IMR-90 (cell line): Measurements from ENCODE around the gene TECTB.

Experiments used
- BHLHE40 ChIP-seq: fragments of 150-350 bp; IDR thresholded peaks from 2 replicates; pipeline ENCODE4 v1.6.1; 2016; ENCODE audit warnings: mild to moderate bottlenecking, low read depth, low read length
- CEBPB ChIP-seq: IDR thresholded peaks from 2 replicates; pipeline ENCODE4 v1.6.1; 2012; ENCODE audit warnings: low read depth, low read length, improper control_type of control experiment
- CHD1 ChIP-seq: IDR thresholded peaks from 2 replicates; pipeline ENCODE4 v1.6.1; 2012; ENCODE audit warnings: low read depth, low read length, improper control_type of control experiment
- MAFK ChIP-seq: IDR thresholded peaks from 2 replicates; pipeline ENCODE4 v1.6.1; 2012; ENCODE audit warnings: low read depth, low read length, improper control_type of control experiment
- MAZ ChIP-seq: IDR thresholded peaks from 2 replicates; pipeline ENCODE4 v1.6.1; 2012; ENCODE audit warnings: low read depth, mild to moderate bottlenecking, low read length, improper control_type of control experiment, moderate library complexity, borderline replicate concordance
- POLR2A ChIP-seq: IDR thresholded peaks from 2 replicates; pipeline ENCODE4 v1.6.1; 2012; ENCODE audit warnings: mild to moderate bottlenecking, low read depth, low read length
- RAD21 ChIP-seq: IDR thresholded peaks from 2 replicates; pipeline ENCODE4 v1.6.1; 2012; ENCODE audit warnings: low read length, improper control_type of control experiment
- RCOR1 ChIP-seq: IDR thresholded peaks from 2 replicates; pipeline ENCODE4 v1.6.1; 2012; ENCODE audit warnings: mild to moderate bottlenecking, low read length, improper control_type of control experiment; ENCODE audit not compliant: insufficient replicate concordance
- RFX5 ChIP-seq: IDR thresholded peaks from 2 replicates; pipeline ENCODE4 v1.8.0; 2012; ENCODE audit warnings: low read depth, mild to moderate bottlenecking, low read length, moderate library complexity
- USF2 ChIP-seq: fragments of 150-350 bp; IDR thresholded peaks from 2 replicates; pipeline ENCODE4 v1.6.1; 2017; ENCODE audit warnings: mild to moderate bottlenecking, antibody characterized with exemption, low read length, low read depth
- TF ChIP-seq, protein P1 (sequence below): conservative IDR thresholded peaks from 2 replicates; pipeline ENCODE4 v1.5.1; 2012; ENCODE audit warnings: mild to moderate bottlenecking, low read depth, low read length, improper control_type of control experiment

DNA sequence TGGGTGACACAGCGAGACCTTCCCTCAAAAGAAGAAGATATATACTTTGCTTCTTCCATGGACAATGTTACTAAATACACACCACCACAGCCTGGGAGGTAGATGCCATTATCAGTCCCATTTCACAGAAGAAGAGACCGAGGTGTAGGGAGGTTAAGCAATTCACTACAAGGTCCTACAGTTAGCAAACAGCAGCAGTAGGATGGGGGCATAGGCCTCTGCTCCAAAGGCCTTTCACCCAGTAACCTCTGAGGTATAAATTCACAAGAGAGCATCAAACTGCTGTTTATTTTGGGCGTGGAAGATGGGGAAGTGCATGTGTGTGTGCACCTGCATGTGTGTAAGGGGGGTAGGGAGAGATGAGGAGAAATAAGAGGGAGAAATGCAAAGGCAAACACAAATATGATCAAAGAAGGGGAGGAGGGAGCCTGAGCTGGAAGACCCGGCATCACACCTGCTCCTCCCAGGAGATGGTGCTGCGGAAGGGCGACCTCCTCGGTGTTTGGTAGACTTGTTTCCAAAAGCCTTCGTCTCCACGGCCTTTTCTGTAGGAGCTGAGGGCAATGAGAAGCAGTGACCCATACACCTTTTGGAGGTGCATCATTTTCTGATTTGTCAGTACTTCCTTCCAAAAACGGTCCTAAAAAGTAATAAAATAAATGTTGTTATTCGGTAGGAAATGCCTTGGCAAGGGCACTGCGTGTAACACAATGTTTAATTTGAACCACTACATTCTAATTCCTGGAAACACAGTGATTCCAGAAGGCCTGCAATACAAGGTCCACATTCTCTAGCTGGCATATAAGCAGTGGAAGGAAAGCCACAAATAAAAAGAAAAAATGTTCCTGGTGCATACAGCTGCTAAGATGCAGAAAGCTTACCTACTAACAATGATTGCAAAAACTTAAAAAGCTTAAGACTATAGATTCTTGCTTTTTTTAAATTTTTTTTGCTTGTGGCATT, 64.8 kb downstream of the TECTB start:
- TF ChIP-seq POLR2A (no peak), CHD1 (no peak), USF2 (no peak), CEBPB (no peak), MAFK (no peak), BHLHE40 (no peak), MAZ (no peak), RAD21 (no peak), RFX5 (no peak), RCOR1 (no peak)
- TF ChIP-seq, protein P1, sequence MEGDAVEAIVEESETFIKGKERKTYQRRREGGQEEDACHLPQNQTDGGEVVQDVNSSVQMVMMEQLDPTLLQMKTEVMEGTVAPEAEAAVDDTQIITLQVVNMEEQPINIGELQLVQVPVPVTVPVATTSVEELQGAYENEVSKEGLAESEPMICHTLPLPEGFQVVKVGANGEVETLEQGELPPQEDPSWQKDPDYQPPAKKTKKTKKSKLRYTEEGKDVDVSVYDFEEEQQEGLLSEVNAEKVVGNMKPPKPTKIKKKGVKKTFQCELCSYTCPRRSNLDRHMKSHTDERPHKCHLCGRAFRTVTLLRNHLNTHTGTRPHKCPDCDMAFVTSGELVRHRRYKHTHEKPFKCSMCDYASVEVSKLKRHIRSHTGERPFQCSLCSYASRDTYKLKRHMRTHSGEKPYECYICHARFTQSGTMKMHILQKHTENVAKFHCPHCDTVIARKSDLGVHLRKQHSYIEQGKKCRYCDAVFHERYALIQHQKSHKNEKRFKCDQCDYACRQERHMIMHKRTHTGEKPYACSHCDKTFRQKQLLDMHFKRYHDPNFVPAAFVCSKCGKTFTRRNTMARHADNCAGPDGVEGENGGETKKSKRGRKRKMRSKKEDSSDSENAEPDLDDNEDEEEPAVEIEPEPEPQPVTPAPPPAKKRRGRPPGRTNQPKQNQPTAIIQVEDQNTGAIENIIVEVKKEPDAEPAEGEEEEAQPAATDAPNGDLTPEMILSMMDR = no peak
